Sigmoid colon (tissue), 4 donors: Measurements from ENCODE around the gene RAB37.

Source experiments
- EP300 ChIP-seq, 4 donors: sonication (generic); formaldehyde crosslinking; IDR thresholded peaks; one replicate each; pipeline ENCODE4 v1.6.1; 2017; ENCODE audit warnings: antibody characterized with exemption in 4 of 4
- POLR2A ChIP-seq, 2 donors: fragments of 450-650 bp; IDR thresholded peaks; one replicate each; pipeline ENCODE4 v1.6.1; 2016; ENCODE audit warnings: antibody characterized with exemption in 2 of 2, mild to moderate bottlenecking in 2 of 2, moderate library complexity in 2 of 2
- POLR2AphosphoS5 ChIP-seq, 4 donors: sonication (generic); formaldehyde crosslinking; IDR thresholded peaks; one replicate each; pipeline ENCODE4 v1.6.1; 2017; ENCODE audit warnings: antibody characterized with exemption in 4 of 4
- TF ChIP-seq, protein P1 (sequence below), 4 experiments: fragments of 450-650 bp in 3 of 4; fragments of 200-600 bp in 1 of 4; IDR thresholded peaks; one replicate each; pipeline ENCODE4 v1.5.1; 2016 to 2019; ENCODE audit warnings: antibody characterized with exemption in 4 of 4, mild to moderate bottlenecking in 3 of 4, moderate library complexity in 2 of 4

DNA sequence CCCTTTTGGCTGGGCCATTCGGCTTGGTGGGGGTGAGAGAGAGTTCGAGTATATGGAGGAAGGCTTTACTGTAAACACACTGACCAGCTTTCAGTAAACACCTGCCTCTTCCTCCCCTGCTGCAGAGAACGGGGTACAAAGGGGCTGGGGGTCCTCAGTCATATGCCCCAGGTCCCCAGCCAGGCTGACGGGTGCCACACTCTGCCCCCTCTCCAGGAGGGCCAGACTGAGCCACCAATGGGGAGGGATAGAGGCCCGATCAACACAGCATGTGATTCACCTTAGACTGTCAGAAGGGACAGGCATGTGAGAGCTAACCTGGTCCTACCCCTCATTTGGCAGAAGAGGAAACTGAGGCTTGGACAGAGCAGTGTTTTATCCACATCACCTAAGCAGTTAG is 24.4 kb downstream of the RAB37 start:
- TF ChIP-seq, protein P1, sequence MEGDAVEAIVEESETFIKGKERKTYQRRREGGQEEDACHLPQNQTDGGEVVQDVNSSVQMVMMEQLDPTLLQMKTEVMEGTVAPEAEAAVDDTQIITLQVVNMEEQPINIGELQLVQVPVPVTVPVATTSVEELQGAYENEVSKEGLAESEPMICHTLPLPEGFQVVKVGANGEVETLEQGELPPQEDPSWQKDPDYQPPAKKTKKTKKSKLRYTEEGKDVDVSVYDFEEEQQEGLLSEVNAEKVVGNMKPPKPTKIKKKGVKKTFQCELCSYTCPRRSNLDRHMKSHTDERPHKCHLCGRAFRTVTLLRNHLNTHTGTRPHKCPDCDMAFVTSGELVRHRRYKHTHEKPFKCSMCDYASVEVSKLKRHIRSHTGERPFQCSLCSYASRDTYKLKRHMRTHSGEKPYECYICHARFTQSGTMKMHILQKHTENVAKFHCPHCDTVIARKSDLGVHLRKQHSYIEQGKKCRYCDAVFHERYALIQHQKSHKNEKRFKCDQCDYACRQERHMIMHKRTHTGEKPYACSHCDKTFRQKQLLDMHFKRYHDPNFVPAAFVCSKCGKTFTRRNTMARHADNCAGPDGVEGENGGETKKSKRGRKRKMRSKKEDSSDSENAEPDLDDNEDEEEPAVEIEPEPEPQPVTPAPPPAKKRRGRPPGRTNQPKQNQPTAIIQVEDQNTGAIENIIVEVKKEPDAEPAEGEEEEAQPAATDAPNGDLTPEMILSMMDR (IDR thresholded peaks at IDR 0.05) = no peak
- TF ChIP-seq POLR2A (IDR thresholded peaks at IDR 0.05) (no peak), EP300 (IDR thresholded peaks at IDR 0.05) (no peak), POLR2AphosphoS5 (IDR thresholded peaks at IDR 0.05) (no peak)
